Activated CD4-positive, alpha-beta T cell treated with anti-CD3 and anti-CD28 coated beads, Interleukin-2, amount 50 U/mL, for 24 hours (primary cell): ENCODE measurements around the gene PARPBP.
"Not testable (repeated sequence)": the region's sequence is repeated elsewhere in the genome, so short reads cannot be mapped to it uniquely, and the experiment has no call there.

Experiments
- DNase-seq, 2 donors: peaks; one replicate each; pipeline ENCODE4 v3.0.0-alpha.2; 2020; ENCODE audit warnings: low read depth in 1 of 2, low spot score in 1 of 2

PARPBP gene

GRCh38 chr12:102147062-102147587 lies 27.1 kb downstream of the PARPBP start:
- not testable (repeated sequence) for DNase-seq

DNA sequence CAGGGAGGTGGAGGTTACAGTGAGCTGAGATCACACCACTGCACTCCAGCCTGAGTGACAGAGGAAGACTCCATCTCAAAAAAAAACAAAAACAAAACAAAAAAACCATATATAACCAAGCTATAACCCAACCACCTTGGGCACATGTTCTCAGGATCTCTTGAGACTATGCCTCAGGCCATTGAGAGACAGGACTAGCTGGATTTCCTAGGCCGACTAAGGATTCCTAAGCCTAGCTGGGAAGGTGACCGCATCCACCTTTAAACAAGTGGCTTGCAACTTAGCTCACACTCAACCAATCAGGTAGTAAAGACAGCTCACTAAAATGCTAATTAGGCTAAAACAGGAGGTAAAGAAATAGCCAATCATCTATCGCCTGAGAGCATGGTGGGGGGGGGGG lies 35.2 kb downstream of the PARPBP start:
- not testable (repeated sequence) for DNase-seq

DNA sequence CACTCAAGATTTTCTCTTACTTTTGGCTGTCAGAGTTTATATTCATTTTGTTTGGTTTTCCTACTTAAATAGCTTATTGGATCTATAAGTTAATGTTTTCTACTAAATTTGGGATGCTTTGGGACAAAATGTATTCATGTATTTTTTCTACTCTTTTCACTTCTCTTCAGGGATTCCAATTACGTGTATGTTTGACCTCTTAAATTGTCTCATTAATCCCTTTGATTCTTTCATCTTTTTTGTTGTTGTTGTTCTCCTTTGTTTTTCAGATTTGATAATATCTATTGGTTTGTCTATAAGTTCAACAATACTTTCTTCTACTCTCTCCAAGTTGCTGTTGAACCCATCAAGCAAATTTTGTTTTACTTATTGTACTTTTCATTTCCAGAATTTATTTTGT lies 43.4 kb downstream of the PARPBP start:
- DNase-seq = no peak

DNA sequence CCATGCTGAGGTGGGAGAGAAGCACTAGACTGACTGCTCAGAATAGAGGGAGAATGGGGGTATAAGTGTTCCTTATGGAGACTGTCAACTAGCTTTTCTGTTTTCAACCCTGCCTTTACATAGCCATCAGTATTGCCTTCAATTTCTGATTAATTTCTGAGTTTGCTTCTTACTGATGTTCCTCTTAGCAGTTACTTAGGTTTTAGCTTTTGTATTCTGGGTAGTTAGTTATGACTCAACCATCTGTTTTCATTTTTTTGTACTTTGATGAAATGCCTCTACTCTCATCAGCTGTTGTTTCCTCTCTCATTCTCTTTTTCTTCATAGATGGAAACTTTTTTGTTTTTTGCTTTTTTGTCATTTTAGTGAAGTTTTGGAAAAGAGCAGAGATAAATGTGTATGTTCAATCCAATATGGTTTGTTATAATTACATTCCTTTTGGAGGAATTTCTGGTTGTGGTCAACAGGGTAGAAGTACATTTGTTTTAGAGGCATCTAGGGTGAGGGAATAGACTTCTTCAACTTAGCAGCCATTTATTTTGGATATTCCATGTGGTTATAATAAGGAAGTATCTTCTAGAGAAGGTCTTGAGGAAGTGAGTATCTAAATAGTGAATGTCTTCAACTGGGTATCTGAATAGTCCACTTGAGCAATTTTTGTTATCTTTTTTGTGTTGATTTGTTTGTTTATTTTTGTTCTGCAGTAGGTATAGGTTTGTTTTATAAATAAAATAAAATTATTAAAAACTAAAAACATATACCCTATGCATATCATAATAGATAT lies 48.0 kb downstream of the PARPBP start:
- no peak for DNase-seq

GRCh38 chr12:102169922-102170621 lies 50.1 kb downstream of the PARPBP start:
- no peak for DNase-seq

- no peak for DNase-seq
These were observed 52.0 kb downstream of the PARPBP start for GRCh38 chr12:102171951-102172350.

- no peak for DNase-seq
These were observed 52.5 kb downstream of the PARPBP start for GRCh38 chr12:102172436-102172835.

DNA sequence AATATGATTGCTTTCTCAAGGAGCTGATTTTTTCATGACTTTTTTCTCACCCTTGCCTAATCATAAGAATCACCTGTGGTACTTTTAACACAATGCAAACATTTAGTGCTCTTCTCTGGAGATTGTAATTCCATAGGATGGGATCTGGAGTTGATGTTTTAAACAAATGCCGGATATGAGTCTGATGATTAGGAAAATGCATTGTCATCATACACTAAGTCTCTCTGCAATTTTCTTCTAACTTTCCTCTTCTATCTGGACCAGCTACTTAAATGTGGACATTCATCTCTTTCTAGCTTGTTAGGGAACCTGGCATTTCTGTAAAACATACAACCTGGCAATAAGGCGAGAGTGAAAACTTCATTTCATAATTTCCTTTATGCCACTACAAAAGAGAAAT lies 54.1 kb downstream of the PARPBP start:
- no peak for DNase-seq

DNA sequence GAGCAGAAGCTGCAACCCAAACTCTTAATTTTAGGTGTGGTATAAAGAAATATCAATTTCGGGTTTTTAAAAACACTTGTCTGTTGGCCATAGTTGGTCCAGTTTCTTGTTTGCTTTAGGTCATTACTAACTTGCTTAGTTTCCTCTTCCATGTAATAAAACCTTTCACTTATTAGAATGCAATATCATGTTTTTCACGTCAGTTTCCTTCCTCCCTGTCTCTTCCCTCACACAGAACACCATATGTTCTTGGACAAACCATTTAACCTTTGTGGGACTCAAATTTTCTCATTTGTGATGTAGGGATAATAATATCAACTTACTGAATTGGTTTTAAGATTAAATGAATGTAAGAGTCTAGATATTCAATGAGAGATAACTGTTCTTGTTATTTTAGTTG lies 54.8 kb downstream of the PARPBP start:
- no peak for DNase-seq

GRCh38 chr12:102182635-102183034 lies 62.7 kb downstream of the PARPBP start:
- no peak for DNase-seq

GRCh38 chr12:102195826-102196225 lies 75.8 kb downstream of the PARPBP start:
- no peak for DNase-seq

DNA sequence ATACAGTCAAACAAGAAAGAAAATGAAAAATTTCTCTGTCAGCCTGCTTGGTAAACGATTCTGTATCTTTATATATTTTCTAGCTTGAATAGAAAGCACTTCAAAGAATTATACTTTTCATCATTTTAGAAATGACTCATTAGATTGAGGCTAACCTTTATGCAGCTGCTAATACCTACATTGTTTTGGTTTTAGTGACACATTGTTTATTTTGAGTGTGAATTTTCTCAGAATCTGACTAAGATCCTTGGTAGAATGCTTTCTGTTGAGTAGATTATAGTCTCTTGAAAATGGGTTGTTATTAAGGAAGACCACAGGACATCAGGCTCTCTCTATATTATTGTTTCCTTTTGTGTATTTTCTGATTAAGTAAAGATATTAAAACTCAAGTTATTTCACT lies 77.8 kb downstream of the PARPBP start, which contains the start of gene PMCH:
PMCH (minus strand) TSS at position 45 of the 400 bp plus-strand sequence. CDS start 63 bp downstream, outside the sequence.
- DNase-seq = no peak

DNA sequence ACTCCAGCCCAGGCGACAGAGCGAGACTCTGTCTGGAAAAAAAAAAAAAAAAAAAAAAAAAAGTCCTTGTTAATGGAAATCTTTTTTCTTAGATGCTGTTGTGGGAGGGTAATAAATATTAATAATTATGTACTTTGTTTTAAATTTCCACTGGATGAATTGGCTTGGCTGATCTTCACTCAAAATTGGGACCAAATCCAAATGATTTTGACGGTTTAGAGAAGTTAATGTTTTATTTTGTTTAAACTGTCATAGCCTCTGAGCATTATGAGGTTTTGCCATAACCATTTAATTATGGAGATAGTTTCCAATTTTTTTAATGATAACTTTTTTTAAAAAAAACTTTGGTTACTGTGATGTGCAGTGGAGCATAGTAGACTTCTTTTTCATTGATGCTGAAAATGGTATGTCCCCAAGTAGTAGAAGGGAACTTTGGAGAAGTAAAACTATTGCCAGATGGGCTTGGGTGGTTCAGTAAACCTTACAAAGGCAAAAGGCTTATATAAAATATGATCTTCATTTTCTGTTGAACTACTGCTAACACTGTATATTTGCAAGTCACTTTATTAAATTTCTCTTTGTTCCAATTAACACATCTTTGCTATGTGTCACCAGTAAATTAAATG lies 81.6 kb downstream of the PARPBP start:
- no peak for DNase-seq

GRCh38 chr12:102202556-102202955 lies 82.6 kb downstream of the PARPBP start:
- no peak for DNase-seq

DNA sequence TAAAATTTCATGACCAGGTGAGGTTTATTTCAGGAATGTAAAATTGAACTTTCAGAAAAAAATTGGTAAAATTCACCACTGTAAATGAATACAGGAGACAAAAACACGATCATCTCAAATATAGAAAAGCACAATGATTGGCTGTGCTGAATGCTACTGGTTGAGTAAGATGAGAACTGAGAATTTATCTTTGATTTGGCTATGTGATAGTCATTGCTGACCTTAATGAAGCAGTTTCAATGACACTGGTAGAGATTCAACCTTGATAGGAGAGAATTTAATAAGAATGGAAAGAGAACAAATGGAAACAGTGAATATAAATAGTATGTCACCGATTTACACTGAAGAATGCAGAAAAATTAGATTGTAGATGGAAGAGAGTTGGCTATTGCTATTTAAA lies 84.0 kb downstream of the PARPBP start:
- no peak for DNase-seq

DNA sequence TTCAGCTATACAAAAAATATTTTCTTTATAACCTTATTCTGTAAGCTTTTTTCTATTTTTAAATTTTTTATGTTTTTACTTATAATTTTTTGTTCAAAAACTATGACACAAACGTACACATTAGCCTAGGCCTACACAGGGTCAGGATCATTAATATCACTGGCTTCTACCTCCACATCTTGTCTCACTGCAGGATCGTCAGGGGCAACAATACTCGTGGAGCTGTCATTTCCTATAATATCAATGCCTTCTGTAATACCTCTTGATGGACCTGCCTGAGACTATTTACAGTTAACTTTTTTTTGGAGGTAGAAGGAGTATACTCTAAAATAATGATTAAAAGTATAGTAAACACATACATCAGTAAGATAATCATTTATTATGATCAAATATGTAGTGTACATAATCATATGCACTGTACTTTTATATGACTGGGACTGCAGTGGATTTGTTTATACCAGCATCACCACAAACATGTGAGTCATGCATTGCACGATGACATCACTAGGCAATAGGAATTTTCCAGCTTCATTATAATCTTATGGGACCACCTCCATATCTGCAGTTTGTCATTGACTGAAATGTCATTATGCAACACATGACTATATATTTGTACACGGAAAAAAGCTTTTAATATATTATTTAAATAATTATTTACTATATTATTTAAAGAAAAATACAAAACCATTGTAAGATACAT lies 96.2 kb downstream of the PARPBP start:
- DNase-seq = no peak

- DNase-seq = no peak
These were observed 100.8 kb downstream of the PARPBP start for GRCh38 chr12:102220736-102221135.

DNA sequence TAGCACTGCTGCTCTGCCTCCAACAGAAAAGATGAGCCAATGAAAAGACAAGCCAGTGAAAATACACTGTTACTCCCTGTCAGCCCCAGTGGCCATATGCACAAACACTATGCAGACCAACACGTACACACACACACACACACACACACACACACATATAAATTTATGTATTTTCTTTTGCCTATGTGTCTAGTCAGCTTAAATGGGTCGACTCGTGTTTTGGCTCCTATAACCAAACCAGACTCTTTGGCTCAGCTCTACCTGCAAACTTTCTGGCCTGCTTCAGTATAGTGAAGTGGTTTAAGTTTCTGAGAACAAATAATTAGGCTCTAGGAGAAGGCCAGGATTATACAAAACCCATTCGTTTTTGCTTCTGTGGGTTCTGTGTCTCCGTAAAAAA lies 108.0 kb downstream of the PARPBP start:
- DNase-seq = no peak

DNA sequence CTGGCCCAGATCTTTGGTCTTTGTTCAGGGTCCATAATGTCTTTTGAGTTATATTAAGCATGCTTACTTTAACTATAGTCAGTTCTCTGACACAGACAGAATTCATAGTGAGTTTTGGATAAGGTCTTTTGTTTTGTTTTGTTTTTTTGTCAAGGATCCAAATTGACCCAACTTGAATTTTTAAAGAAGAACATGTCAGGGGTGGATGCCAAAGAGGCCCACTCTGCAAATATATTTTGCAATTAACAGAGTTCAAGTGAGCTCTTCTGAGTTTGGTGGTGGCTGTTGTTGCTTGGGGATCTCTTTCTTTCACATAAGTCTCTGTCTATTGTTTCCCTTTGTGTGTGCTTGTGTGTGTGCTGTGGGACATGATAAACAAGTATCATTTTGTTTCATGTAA lies 112.1 kb downstream of the PARPBP start:
- no peak for DNase-seq

DNA sequence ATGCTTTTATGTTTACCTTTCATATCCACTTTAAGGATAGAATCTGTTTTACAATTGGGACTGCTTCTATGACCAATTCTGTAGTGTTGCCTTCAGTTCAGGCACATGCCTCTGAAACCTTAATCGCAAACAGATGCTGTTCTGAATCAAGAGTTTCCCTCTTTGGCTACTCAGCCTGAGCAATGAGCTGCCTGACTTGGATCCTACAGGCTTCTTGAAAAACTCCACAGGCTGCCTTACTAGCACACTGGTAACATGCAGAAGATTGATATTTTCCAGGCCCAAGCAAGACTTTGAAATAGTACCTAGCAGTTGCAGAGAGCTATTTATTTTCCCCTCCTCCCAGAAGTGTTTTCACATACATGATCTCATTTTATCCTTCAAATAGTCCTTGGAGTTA lies 112.5 kb downstream of the PARPBP start:
- no peak for DNase-seq

DNA sequence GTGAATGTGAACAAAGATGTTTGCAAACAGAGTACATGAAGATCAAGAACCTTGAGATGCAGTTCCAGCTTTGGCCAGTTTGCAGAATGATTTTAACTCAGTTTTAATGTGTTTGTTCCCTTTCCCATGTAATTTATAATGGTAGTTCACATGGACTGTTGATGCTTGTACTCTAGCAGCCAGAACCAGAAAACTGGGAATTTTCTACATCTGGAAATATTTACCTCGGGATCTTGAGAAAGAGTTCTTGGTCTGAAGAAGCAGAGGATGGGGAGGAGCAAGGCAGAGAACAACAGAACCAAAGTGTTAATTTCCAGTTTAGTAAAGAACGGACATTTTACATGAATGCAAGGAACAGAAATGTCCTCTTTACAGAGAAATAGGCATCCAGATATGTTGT lies 114.6 kb downstream of the PARPBP start:
- no peak for DNase-seq
